GM19193 (cell line): Measurements from ENCODE around the gene SNTG2.

Experiments
- POLR2A ChIP-seq: IDR thresholded peaks from 4 replicates; pipeline ENCODE4 v1.6.1; 2011; ENCODE audit not compliant: insufficient read depth, insufficient read length; ENCODE audit errors: extremely low read depth

The SNTG2 gene

DNA sequence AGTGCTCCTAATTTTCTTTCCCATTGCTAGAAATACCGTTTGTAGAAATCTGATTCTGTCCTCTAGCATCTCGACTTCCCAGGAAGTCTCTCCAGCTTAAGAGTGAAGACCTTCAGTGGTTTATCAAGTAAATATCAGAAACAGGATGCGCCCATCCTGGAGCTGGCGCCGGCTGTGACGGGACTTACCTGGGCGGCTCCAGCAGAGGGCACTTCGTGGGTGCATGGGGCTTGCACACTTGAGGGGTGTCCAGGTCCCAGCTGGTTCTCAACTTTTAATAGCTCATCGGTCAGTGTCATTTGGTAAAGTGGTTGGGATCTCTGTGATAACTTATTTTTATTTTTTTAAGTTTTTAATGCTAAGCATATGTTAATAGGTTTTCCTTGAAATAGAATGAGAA lies 295.6 kb downstream of the SNTG2 start:
- no peak for TF ChIP-seq POLR2A

DNA sequence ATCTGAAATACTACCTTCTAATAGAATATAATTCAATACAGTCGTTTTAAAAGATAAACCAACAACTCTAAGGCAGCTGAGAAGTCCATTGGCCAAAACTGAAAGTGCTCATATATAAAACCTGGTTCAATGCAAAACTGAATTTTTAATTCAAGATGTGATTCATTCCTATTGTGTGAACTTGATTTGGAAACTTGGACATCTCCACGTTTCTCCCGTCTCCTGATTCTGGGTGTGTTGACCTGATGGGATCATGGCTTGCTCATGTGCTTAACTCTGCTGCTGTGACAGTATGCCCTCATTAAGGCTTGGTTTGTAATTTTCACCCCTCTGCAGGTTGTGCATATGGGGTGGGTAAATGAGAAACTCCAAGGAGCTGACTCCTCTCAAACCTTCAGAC lies 296.3 kb downstream of the SNTG2 start:
- TF ChIP-seq POLR2A: no peak

DNA sequence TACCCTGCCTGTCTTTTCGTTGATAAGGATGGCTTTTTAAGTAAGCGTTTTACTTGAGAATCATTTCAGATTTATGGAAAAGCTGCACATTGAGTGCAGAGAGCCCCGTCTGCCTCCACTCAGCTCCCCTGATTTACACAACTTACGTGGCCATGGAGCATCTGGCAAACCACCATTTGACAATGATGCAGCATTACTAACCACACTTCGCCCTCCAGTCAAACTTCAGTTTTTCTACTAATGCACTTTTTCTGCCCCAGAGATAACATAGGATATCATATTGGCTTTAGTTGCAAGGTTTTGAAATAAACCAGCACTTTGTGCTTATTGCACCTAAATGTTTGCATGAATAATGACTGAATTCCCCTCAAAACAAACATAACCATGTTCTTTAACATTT lies 297.5 kb downstream of the SNTG2 start:
- TF ChIP-seq POLR2A: no peak

DNA sequence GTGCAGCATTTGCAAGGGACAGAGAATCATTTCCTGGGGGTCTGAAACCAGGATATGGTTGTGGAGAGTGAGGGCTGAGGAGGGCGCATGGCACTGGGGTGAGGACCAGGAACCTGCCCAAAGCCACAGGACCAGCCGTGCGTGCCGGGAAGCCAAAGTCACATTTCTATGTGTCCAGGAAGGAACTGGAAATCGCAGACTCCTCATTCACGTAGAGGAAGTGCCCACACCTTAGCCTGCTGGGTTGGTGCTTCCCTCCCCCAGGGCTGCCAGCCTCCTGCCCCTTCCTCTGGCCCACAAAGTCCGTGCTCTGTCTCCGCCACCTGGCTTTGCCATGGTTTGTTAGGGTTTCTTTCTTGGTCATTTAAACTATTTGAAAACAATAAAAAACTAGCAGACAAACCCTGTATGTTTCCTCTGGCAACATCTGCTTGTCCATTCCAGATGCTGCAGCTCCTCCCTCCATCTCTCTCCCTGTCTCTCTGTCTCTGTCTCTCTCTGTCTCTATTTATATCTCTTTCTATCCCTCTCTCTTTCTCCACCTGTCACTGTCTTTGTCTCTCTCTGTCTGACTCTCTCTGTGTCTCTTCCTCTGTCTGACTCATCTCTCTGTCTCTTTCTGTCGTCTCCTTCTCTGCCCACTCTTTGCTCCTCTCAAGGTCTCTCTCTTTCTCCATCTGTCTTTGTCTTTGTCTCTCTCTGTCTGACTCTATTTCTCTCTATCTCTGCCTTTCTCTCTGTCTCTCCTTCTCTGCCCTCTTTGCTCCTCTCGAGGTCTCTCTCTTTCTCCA lies 299.4 kb downstream of the SNTG2 start:
- no peak for TF ChIP-seq POLR2A

DNA sequence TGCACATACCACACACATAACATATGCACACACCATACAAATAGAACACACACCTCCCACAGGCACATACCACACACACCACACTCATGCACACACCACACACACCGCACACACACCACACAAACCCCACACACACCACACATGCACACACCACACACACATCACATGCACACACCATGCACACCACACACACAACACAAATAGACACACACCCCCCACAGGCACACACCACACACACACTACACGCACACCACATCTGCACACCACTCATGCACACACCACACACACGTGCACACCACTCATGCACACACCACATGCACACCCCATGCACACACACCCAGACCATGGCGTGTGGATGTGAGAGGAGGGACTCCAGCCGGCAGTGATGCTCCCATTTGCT lies 300.9 kb downstream of the SNTG2 start:
- TF ChIP-seq POLR2A: no peak

DNA sequence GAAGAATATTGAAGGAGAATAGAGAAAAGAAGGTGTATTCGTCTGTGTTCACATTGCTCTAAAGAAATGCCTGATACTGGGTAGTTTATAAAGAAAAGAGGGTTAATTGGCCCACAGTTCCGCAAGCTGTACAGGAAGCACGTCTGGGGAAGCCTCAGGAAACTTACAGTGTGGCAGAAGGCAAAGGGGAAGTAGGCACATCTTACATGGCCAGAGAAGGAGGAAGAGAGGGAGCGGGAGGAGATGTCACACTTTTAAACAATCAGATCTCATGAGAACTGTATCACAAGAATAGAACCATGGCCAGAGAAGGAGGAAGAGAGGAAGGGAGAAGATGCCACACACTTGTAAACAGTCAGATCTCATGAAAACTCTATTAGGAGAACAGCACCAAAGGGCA lies 303.0 kb downstream of the SNTG2 start:
- TF ChIP-seq POLR2A: no peak

DNA sequence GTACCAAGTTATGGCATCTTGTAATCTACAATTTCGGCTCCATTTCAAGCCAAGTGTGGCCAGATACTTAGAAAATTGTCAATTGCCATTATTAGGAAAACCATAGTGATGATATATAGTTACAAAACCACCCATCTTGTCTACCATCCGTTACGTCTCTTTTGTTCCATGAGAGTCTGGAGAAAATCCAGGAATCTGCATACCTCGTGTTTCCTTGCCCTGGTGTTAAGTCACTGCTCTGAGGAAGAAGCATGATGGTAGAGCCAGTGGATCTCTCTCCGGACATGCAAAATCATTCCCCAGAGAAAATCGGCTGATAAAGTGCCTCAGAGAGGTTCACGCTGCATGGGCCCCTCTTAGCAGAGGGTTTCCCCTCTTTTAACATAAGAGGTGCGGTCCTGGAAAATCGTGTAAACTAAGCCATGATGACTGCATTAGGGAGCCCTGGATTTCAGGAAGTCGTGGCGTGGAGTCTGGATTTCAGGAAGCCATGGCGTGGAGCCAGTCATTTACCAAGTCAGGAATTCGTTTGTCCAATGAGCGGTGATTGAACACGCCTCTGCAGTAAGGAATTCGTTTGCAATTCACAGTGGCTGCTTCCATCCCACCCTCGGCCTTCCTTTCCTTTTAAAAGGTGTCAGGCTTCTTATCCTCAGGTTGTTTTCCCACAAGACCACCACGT lies 304.2 kb downstream of the SNTG2 start:
- no peak for TF ChIP-seq POLR2A

DNA sequence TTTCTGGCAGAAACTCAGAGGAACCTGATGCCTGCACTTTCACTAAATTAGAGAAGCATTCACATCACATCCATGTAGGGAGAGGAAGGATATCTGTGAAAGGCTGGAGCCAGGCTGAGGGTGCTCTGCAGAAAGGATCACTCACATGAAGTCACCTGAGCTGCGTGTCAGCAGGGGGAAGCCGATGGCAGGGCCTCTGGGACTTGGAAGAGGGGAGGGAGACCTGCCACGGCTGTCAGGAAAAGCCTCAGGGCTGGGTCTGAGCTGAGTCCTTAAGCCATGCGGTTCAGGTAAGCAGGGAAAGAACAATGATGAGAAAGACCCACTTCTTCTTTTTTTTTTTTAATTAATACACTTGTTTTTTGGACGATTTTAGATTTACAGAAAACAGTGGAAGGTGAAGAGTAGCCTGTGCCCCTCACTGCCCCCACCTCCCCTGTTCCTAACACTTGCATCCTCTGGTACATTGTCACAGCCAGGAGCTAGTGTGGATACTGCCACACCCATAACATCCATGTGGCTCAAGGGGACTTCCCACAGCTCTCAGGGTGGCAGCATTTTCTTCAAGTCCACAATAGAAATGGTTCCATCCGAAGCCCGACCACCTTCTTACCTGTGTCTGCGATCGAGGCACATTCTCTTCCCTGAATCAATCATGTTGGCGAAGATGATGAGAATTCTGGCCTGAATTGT lies 306.1 kb downstream of the SNTG2 start:
- no peak for TF ChIP-seq POLR2A

DNA sequence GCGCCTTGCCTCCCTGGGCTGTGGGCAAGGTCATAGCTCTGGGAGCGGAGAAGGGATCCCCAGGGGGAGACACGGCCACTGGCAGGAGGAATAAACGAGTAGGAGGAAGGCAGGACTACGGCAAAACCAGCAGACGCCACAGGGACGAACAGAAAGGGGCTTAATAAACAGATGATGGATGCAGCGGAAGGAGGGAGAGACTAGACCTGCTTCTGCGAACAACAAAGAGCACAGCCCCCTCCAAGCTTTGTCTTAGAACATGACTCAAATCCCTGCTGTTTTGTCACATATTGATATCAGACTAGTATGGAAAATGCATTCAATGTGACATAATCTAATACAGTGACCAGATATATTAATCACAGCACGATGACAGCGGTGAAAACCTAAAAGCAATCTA lies 306.7 kb downstream of the SNTG2 start:
- TF ChIP-seq POLR2A: no peak

DNA sequence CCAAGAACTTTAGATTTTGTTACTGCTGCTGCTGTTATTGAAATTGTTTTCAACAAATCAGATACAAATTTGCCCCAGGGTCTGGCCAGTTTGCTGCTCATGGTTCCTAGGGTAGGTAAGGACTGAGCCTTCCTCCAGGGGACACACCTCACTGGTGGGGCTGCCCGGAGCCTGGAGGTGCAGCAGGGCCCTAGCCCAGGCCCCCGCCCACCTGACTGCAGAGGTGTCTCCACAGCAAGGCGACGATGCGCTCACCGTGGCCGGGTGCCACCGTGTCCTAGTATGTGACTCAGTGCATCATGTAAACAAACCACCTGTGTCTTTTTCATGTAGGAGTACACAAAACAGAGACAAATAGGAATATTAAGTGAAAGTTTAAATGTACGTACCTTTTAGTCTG lies 309.1 kb downstream of the SNTG2 start:
- no peak for TF ChIP-seq POLR2A

DNA sequence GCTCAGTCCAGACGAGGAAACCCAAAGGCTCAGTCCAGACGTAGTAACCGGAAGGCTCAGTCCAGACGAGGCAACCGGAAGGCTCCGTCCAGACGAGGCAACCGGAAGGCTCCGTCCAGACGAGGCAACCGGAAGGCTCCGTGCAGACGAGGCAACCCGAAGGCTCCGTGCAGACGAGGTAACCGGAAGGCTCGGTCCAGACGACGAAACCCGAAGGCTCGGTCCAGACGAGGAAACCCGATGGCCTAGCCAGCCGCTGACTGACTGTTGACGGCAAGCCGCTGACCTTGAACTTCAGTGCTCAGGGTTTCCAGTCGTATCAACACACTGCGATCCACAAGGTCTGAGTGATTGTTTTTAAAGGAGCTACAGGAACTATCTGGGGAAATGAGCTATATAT lies 312.0 kb downstream of the SNTG2 start:
- TF ChIP-seq POLR2A: no peak

DNA sequence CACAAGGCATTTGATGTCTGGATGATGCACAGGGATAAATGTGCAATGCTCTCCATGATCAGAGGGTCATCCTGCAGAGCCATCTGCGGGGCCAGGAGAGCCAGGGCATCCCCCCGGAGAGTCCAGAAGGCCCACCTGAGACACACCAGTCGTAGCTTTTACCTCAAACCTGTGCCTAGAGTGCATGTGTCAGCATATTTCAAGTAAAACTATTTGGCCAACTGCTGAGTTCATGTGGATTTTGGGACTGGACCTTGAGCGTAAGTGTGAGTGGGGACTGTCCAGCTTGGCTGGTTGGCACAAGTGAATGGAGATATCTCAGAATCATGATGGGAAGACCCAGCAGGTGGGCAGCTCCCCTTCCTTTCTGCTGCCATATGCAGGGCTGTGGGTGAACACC lies 314.8 kb downstream of the SNTG2 start:
- no peak for TF ChIP-seq POLR2A

DNA sequence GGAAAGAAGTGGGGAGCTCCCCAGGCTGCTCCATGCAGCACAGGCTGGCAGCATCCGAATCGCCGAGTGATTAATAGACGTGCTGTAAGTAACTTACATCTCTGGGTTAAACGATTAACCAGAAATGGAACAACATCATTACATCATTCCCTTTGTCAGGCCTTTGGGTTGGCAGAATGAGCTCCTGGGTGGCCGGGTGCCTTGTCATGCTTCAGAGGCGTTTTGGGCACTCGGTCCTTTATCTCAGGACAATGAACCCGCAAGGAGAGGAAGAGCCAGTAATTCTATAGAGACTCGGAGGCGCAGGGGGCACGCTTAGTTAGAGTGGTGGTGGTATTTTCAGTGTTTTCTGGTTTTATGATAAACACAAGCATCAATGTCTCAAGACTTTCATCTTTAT lies 315.7 kb downstream of the SNTG2 start:
- TF ChIP-seq POLR2A: no peak

DNA sequence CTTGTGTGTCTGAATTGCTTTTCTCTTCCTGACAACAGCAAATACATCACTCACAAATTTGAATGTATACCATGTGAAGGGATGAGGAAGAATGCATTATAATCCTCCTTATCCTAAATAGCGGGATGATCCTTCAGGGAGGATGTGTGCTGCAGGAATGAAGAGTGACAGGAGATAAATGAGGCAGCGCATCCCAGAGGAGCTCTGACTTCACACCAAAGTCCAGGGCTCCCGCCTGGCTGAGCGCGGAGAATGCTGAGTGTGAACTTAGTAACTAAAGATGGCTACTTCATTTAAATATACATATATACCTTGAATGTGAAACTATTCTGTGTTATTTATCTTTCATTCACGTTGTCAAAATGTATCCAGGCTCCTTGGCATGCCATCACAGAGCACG lies 317.4 kb downstream of the SNTG2 start:
- no peak for TF ChIP-seq POLR2A

DNA sequence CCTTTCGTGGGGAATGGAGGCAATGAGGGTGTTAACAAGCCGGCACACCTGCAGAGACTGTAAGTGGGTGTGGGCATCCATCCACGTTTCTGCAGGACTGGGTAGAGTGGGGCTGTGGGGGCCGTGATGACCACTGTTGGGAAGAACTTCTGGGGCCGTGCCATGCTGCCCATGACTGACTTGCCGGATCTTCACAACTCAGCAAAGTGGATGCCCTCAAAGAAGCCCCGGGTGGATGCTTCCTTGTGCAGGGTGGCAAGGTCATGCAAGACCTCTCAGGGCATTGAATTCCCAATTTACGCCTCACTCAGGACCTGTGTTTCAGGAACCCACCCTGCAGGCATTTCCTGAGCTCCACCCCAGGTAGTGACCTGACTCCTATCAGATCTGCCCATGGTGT lies 319.2 kb downstream of the SNTG2 start:
- no peak for TF ChIP-seq POLR2A

DNA sequence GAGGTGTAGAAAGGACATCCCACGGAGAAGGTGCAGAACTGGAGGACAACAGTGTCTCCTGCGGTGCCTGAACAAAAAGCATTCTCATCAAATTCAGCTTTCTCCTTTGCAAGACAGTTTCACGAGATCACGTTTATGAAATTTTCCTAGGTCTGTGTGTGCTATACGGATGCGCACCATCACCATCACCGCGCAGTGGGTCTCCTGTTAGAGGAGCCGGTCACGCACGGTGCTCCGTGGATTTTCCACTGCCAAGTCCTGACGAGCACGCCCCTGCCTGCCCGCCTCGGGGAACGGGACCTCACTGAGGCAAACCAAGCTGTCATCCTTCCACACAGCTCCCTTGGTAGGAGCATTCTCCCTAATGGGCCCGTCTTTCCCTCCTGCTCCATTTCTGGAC lies 322.2 kb downstream of the SNTG2 start:
- TF ChIP-seq POLR2A: no peak
